Measurements from ENCODE around the gene PLXDC2. TPM values are rescaled to one million over a fixed set of nuclear protein-coding genes. Genes with fewer than 3 reads are reported as not detected.
"Not testable (repeated sequence)": the region's sequence is repeated elsewhere in the genome, so short reads cannot be mapped to it uniquely, and the experiment has no call there.

The PLXDC2 gene
- total RNA-seq, 1 donor from 2014 or later = 0.86 TPM

DNA sequence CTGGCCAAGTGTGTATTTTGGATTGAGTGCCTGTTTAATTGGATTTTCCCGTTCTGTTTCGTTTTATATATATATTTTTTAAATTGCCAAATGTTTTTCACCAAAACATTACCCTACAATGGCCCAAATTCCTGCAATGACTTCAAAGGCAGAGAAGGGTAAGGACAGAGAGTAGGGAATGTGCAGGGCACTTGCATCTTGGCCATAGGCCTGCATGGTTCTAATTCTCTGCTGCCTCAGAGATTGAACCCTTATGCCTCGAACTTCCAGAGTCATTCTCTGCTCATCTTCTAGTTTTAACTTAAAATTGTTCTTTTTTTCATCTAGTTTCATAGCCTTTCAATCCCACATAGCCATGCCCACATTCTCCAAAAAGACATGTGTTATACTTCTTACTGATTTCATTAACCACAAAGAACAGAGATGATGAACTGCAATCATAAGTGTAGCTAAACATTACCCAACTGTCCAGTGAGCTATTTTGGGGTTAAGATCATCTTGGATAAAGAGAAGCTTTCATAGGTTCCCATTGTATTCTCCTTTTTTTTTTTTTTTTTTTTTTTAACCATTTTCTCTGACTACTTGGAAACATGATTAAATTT, 177.6 kb downstream of the PLXDC2 start:
- H3K4me3 ChIP-seq (ENCODE audit: low read depth, low read length) = no peak overlapping the region
- DNase-seq (ENCODE audit: low read depth) = peak; percentile 56
- TF ChIP-seq CTCF (conservative IDR thresholded peaks at IDR 0.05; ENCODE audit: low read depth, low read length) = no peak

- no peak for TF ChIP-seq CTCF (conservative IDR thresholded peaks at IDR 0.05; ENCODE audit: low read depth, low read length)
- no peak for DNase-seq (ENCODE audit: low read depth)
- H3K4me3 ChIP-seq (ENCODE audit: low read depth, low read length) = no peak overlapping the region
Measured at GRCh38 chr10:19998482-19998881, 182.2 kb downstream of the PLXDC2 start.

GRCh38 chr10:19999431-19999830, 183.2 kb downstream of the PLXDC2 start:
- no peak for DNase-seq (ENCODE audit: low read depth)
- H3K4me3 ChIP-seq (ENCODE audit: low read depth, low read length) = no peak overlapping the region
- TF ChIP-seq CTCF (conservative IDR thresholded peaks at IDR 0.05; ENCODE audit: low read depth, low read length) = no peak

DNA sequence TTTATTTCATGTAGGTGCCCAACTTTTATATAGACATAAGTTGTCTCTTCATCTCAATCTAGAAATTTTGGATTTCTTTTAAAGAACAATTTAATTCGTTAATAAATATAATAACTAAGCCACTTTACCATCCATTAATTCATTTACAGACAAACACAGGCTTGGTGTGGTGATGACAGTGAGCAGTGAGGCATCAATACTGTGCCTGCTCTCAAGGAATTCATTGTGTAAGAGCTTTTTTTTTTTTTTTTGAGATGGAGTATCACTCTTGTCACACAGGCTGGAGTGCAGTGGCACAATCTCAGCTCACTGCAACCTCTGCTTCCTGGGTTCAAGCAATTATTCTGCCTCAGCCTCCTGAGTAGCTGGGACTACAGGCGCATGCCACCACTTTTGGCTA, 185.8 kb downstream of the PLXDC2 start:
- not testable (repeated sequence) for H3K4me3 ChIP-seq (ENCODE audit: low read depth, low read length)
- peak; percentile 52 for DNase-seq (ENCODE audit: low read depth)

DNA sequence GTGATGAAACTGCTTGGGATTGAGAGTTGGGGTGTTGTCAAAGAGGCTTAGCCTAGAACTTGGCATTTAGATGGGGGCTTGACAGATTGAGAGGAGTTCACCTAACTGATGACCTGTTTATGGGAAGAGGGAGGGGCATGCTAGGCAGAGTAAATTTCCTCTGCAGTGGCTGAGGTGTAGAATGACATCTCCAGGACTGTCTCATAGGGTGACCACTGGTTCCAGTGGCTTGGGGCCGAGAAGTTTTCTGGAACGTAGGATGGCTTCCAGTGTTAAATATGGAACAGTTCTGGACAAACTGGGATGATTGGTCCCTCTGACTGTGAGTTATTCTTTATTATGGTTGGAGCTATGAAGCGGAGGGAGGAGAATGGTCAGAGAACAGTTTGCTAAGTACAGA, 186.4 kb downstream of the PLXDC2 start:
- H3K4me3 ChIP-seq (ENCODE audit: low read depth, low read length) = no peak overlapping the region
- TF ChIP-seq CTCF (conservative IDR thresholded peaks at IDR 0.05; ENCODE audit: low read depth, low read length) = no peak
- no peak for DNase-seq (ENCODE audit: low read depth)

DNA sequence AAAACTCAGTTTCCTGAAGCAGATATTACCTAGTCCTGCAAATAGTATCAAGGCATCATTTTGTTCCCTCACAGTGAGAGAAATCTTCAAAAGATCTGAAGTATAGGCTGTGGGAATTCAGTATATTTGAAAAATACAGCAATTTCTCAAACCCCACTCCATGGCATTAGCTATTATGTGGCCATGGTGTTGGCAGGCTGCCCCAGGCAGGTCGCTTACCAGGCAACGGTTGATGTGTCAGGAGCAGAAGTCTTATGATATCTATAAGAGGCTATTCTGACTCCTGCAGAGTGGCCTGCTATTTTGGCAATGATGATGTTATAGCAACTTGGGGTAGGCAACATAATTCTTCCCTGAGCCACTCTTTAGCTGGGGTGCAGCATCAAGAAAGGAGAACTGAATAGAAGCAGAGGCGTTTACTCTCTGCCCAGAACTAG, 187.9 kb downstream of the PLXDC2 start:
- DNase-seq (ENCODE audit: low read depth) = peak; percentile 16
- TF ChIP-seq CTCF (conservative IDR thresholded peaks at IDR 0.05; ENCODE audit: low read depth, low read length) = no peak
- H3K4me3 ChIP-seq (ENCODE audit: low read depth, low read length) = no peak overlapping the region

GRCh38 chr10:20005638-20006037, 189.4 kb downstream of the PLXDC2 start:
- TF ChIP-seq CTCF (conservative IDR thresholded peaks at IDR 0.05; ENCODE audit: low read depth, low read length) = no peak

More at GRCh38 chr10:20005638-20006037, 189.4 kb downstream of the PLXDC2 start:
- no peak for DNase-seq (ENCODE audit: low read depth)
- no peak overlapping the region for H3K4me3 ChIP-seq (ENCODE audit: low read depth, low read length)

Data from epithelial cell of proximal tubule (primary cell).